H1 (cell line): ENCODE data around the gene PNMA6A.
"Not testable (repeated sequence)": the region's sequence is repeated elsewhere in the genome, so short reads cannot be mapped to it uniquely, and the experiment has no call there.

Source experiments
- CBX5 ChIP-seq: fragments of 300-800, 300-1000 bp; sonication (generic); IDR thresholded peaks from 2 replicates; pipeline ENCODE4 v1.7.1; 2016; ENCODE audit warnings: antibody characterized with exemption, low read length, low read depth
- EP300 ChIP-seq, 2 experiments: IDR thresholded peaks; 1 replicate in 1 of 2; 2 replicates in 1 of 2; pipeline ENCODE4 v1.6.1; 2011 to 2012; ENCODE audit warnings: low read depth in 2 of 2, low read length in 2 of 2, mild to moderate bottlenecking in 2 of 2, borderline replicate concordance in 1 of 2, inconsistent platforms in 1 of 2, moderate library complexity in 1 of 2
- POLR2A ChIP-seq, 2 experiments: IDR thresholded peaks; 1 replicate in 1 of 2; 2 replicates in 1 of 2; pipeline ENCODE4 v1.6.1; 2011; ENCODE audit warnings: low read depth in 2 of 2, low read length in 2 of 2, mild to moderate bottlenecking in 2 of 2; ENCODE audit errors: control extremely low read depth in 1 of 2
- POLR2AphosphoS5 ChIP-seq: IDR thresholded peaks from 2 replicates; pipeline ENCODE4 v1.6.1; 2011; ENCODE audit warnings: low read depth, low read length
- RFX5 ChIP-seq: IDR thresholded peaks from 2 replicates; pipeline ENCODE4 v1.6.1; 2011; ENCODE audit warnings: low read depth, low read length, improper control_type of control experiment, borderline replicate concordance
- TF ChIP-seq, protein P1 (sequence below), 3 experiments: IDR thresholded peaks; 1 replicate in 2 of 3; 2 replicates in 1 of 3; pipeline versions ENCODE4 v1.5.1 to v1.6.1; 2011; ENCODE audit warnings: low read length in 3 of 3, mild to moderate bottlenecking in 3 of 3, inconsistent platforms in 2 of 3, low read depth in 1 of 3, moderate library complexity in 1 of 3; ENCODE audit not compliant: insufficient read depth in 1 of 3; ENCODE audit errors: control extremely low read depth in 1 of 3

DNA sequence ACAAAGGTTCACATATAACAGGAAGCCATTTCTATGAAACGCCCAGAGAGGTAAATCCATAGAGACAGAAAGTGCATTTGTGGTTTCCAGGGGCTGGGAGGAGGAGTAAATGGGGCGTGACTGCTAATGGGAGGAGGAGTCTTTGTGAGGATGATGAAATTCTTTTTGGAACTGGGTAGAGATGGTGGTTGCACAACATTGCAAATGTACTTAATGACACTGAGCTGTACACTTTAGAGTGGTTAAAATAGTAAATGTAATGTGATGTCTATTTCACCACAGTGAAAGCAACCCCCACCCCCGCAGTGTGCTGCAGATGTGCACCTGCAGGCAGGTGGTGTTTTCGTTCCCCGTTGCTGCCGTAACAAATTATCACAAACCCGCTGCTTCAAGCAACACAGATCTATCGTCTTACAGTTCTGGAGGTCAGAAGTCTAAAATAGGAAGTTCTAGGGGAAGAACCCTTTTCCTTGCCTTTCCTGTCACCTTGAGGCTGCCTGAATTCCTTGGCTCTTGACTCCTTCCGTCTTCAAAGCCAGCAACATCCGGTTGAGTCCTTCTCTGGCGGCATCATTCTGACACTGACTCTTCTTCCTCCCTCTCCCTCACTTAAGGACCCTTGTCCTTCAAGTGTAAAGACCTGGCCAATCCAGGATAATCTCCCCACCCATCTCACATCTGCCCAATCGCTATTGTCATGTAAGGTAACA is 34.0 kb downstream of the PNMA6A start:
- TF ChIP-seq CBX5; POLR2A (IDR thresholded peaks at IDR 0.05; ENCODE audit: control extremely low read depth in 1 of 2, low read depth in 2 of 2, low read length in 2 of 2); RFX5; EP300 (IDR thresholded peaks at IDR 0.05; ENCODE audit: borderline replicate concordance in 1 of 2, low read depth in 2 of 2, low read length in 2 of 2); POLR2AphosphoS5: not testable (repeated sequence)
- TF ChIP-seq, protein P1, sequence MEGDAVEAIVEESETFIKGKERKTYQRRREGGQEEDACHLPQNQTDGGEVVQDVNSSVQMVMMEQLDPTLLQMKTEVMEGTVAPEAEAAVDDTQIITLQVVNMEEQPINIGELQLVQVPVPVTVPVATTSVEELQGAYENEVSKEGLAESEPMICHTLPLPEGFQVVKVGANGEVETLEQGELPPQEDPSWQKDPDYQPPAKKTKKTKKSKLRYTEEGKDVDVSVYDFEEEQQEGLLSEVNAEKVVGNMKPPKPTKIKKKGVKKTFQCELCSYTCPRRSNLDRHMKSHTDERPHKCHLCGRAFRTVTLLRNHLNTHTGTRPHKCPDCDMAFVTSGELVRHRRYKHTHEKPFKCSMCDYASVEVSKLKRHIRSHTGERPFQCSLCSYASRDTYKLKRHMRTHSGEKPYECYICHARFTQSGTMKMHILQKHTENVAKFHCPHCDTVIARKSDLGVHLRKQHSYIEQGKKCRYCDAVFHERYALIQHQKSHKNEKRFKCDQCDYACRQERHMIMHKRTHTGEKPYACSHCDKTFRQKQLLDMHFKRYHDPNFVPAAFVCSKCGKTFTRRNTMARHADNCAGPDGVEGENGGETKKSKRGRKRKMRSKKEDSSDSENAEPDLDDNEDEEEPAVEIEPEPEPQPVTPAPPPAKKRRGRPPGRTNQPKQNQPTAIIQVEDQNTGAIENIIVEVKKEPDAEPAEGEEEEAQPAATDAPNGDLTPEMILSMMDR (IDR thresholded peaks at IDR 0.05; ENCODE audit: control extremely low read depth in 1 of 3, insufficient read depth in 1 of 3, low read depth in 1 of 3, low read length in 3 of 3) = not testable (repeated sequence)
